GM19238 (cell line): ENCODE measurements around the gene CDCA8.
A peak's percentile ranks its signal among the peaks of the same experiment; 100 is the strongest.

ENCODE experiments used
- DNase-seq: peaks from one replicate; pipeline ENCODE4 v3.0.0; 2011; ENCODE audit warnings: low spot score; ENCODE audit not compliant: insufficient read length

The CDCA8 gene

GRCh38 chr1:37692078-37692833 lies at the start of gene CDCA8:
CDCA8 (plus strand) TSS chr1:37692516; CDS start chr1:37692691, 175 bp downstream.
- DNase-seq = peak; percentile 95

- no peak for DNase-seq
These were observed 45.0 kb upstream of the CDCA8 start for GRCh38 chr1:37647281-37647680.

- DNase-seq = no peak
These were observed 42.1 kb upstream of the CDCA8 start for GRCh38 chr1:37650173-37650572.

GRCh38 chr1:37650721-37651120 lies 41.6 kb upstream of the CDCA8 start:
- no peak for DNase-seq

- DNase-seq = no peak
These were observed 40.5 kb upstream of the CDCA8 start for GRCh38 chr1:37651803-37652202.

GRCh38 chr1:37652976-37653375 lies 39.3 kb upstream of the CDCA8 start:
- no peak for DNase-seq

GRCh38 chr1:37653906-37654305 lies 38.4 kb upstream of the CDCA8 start:
- DNase-seq = no peak

GRCh38 chr1:37655274-37655673 lies 37.0 kb upstream of the CDCA8 start:
- no peak for DNase-seq

GRCh38 chr1:37656026-37656425 lies 36.3 kb upstream of the CDCA8 start:
- DNase-seq = no peak

GRCh38 chr1:37656881-37657280 lies 35.4 kb upstream of the CDCA8 start:
- no peak for DNase-seq

- DNase-seq = no peak
These were observed 34.5 kb upstream of the CDCA8 start for GRCh38 chr1:37657620-37658412.

- no peak for DNase-seq
These were observed 33.8 kb upstream of the CDCA8 start for GRCh38 chr1:37658486-37658885.

GRCh38 chr1:37660664-37661063 lies 31.7 kb upstream of the CDCA8 start:
- no peak for DNase-seq

- DNase-seq = no peak
These were observed 30.9 kb upstream of the CDCA8 start for GRCh38 chr1:37661401-37661800.

GRCh38 chr1:37662031-37662755 lies 30.1 kb upstream of the CDCA8 start:
- no peak for DNase-seq

- no peak for DNase-seq
These were observed 28.8 kb upstream of the CDCA8 start for GRCh38 chr1:37663426-37664000.

GRCh38 chr1:37666241-37666867 lies 26.0 kb upstream of the CDCA8 start:
- DNase-seq = no peak

GRCh38 chr1:37667023-37667671 lies 25.2 kb upstream of the CDCA8 start:
- no peak for DNase-seq

GRCh38 chr1:37670133-37670532 lies 22.2 kb upstream of the CDCA8 start:
- DNase-seq = no peak

- no peak for DNase-seq
These were observed 21.1 kb upstream of the CDCA8 start for GRCh38 chr1:37671261-37671660.
